DND-41 (cell line): ENCODE measurements around the gene DACH1.
"Not testable (repeated sequence)": the region's sequence is repeated elsewhere in the genome, so short reads cannot be mapped to it uniquely, and the experiment has no call there.

Source experiments
- ATAC-seq: fragments of 200-7000 bp; cut with Tn5 transposase; 3 replicates; pipeline ENCODE4 v1.9.1; 2021; ENCODE audit warnings: low read depth; ENCODE audit not compliant: insufficient read depth
- DNase-seq: peaks from one replicate; pipeline ENCODE4 v3.0.0-alpha.2; 2020
- H2AFZ ChIP-seq: 2 replicates; pipeline ENCODE4 v1.6.0; 2012; ENCODE audit warnings: low read depth, low read length
- H3K27ac ChIP-seq: 2 replicates; pipeline ENCODE4 v1.5.1; 2012; ENCODE audit warnings: low read length, inconsistent platforms
- H3K27me3 ChIP-seq: fragments of 200-600 bp; sonication (generic); 2 replicates; pipeline ENCODE4 v1.6.0; 2012; ENCODE audit warnings: low read length, mild to moderate bottlenecking, inconsistent platforms; ENCODE audit not compliant: insufficient read depth, poor library complexity
- H3K36me3 ChIP-seq: 2 replicates; pipeline ENCODE4 v1.5.1; 2012; ENCODE audit warnings: low read length, inconsistent platforms; ENCODE audit not compliant: insufficient read depth
- H3K4me1 ChIP-seq: 2 replicates; pipeline ENCODE4 v1.5.1; 2012; ENCODE audit warnings: mild to moderate bottlenecking, low read length; ENCODE audit not compliant: insufficient read depth
- H3K4me2 ChIP-seq: 2 replicates; pipeline ENCODE4 v1.6.0; 2012; ENCODE audit warnings: mild to moderate bottlenecking, moderate library complexity, low read length, inconsistent platforms; ENCODE audit not compliant: insufficient read depth
- H3K4me3 ChIP-seq, 2 experiments: fragments of 200-600 bp in 1 of 2; shearing (Covaris generic) in 1 of 2; 2 replicates each; pipeline ENCODE4 v1.5.1; 2012 to 2016; ENCODE audit warnings: inconsistent platforms in 2 of 2, low read length in 2 of 2, mild to moderate bottlenecking in 2 of 2, low read depth in 1 of 2, moderate library complexity in 1 of 2
- H3K79me2 ChIP-seq: 2 replicates; pipeline ENCODE4 v1.6.0; 2012; ENCODE audit warnings: low read length, inconsistent platforms; ENCODE audit not compliant: insufficient read depth
- H3K9ac ChIP-seq: 2 replicates; pipeline ENCODE4 v1.6.0; 2012; ENCODE audit warnings: low read depth, mild to moderate bottlenecking, inconsistent platforms, low read length, moderate library complexity
- H3K9me3 ChIP-seq: 2 replicates; pipeline ENCODE4 v1.5.1; 2012; ENCODE audit warnings: low read length, moderate library complexity, mild to moderate bottlenecking, inconsistent platforms; ENCODE audit not compliant: insufficient read depth, severe bottlenecking
- H4K20me1 ChIP-seq: 2 replicates; pipeline ENCODE4 v1.6.0; 2012; ENCODE audit warnings: low read length; ENCODE audit not compliant: insufficient read depth
- CTCF ChIP-seq: IDR thresholded peaks from 2 replicates; pipeline ENCODE4 v1.5.1; 2012; ENCODE audit warnings: borderline replicate concordance, low read length, moderate library complexity, mild to moderate bottlenecking; ENCODE audit not compliant: poor library complexity, severe bottlenecking; ENCODE audit errors: extremely low read depth
- EZH2 ChIP-seq: IDR thresholded peaks from 3 replicates; pipeline ENCODE4 v1.6.1; 2012; ENCODE audit warnings: borderline replicate concordance, low read depth, mild to moderate bottlenecking, moderate library complexity, low read length, inconsistent platforms; ENCODE audit not compliant: severe bottlenecking

The DACH1 gene

GRCh38 chr13:71906448-71906847 lies 39.4 kb upstream of the DACH1 start:
- no peak overlapping the region for H3K27ac ChIP-seq
- no peaks in the 10 kb centered on the region for H3K36me3 ChIP-seq
- H3K4me2 ChIP-seq = no peak overlapping the region
- no peak overlapping the region for H3K4me3 ChIP-seq
- DNase-seq (no peak), ATAC-seq (no peak)
- H3K27me3 ChIP-seq = no peaks in the 10 kb centered on the region
- H3K79me2 ChIP-seq = no peaks in the 10 kb centered on the region
- H3K4me1 ChIP-seq = no peaks in the 10 kb centered on the region
- no peaks in the 10 kb centered on the region for H3K9me3 ChIP-seq
- no peaks in the 10 kb centered on the region for H4K20me1 ChIP-seq
- no peak overlapping the region for H3K9ac ChIP-seq
- TF ChIP-seq EZH2 = no peak
- no peak for TF ChIP-seq CTCF
- H2AFZ ChIP-seq = no peak overlapping the region

- Histone ChIP-seq H3K4me2 (no peak overlapping the region), H3K79me2 (no peaks in the 10 kb centered on the region), H3K9ac (no peak overlapping the region), H3K9me3 (no peaks in the 10 kb centered on the region), H4K20me1 (no peaks in the 10 kb centered on the region), H3K4me1 (no peaks in the 10 kb centered on the region), H3K4me3 (no peak overlapping the region), H2AFZ (no peak overlapping the region), H3K27me3 (no peaks in the 10 kb centered on the region), H3K27ac (no peak overlapping the region), H3K36me3 (no peaks in the 10 kb centered on the region)
- TF ChIP-seq CTCF = no peak
- TF ChIP-seq EZH2 = no peak
- ATAC-seq (no peak), DNase-seq (no peak)
Measured at GRCh38 chr13:71902676-71903075, 35.7 kb upstream of the DACH1 start.

GRCh38 chr13:71893506-71893905 lies 26.5 kb upstream of the DACH1 start:
- not testable (repeated sequence) for H3K4me2 ChIP-seq, H3K9me3 ChIP-seq, H3K27ac ChIP-seq, H3K4me3 ChIP-seq, DNase-seq, H3K9ac ChIP-seq, H3K4me1 ChIP-seq, H3K27me3 ChIP-seq, H3K79me2 ChIP-seq, H2AFZ ChIP-seq, H4K20me1 ChIP-seq, ATAC-seq, H3K36me3 ChIP-seq

GRCh38 chr13:71886880-71887279 lies 19.9 kb upstream of the DACH1 start:
- no peaks in the 10 kb centered on the region for H3K9me3 ChIP-seq
- no peak overlapping the region for H2AFZ ChIP-seq
- no peaks in the 10 kb centered on the region for H3K4me1 ChIP-seq
- ATAC-seq = no peak
- no peak for TF ChIP-seq EZH2
- TF ChIP-seq CTCF = no peak
- H3K36me3 ChIP-seq = no peaks in the 10 kb centered on the region
- H4K20me1 ChIP-seq = no peaks in the 10 kb centered on the region
- no peaks in the 10 kb centered on the region for H3K79me2 ChIP-seq
- no peak overlapping the region for H3K4me2 ChIP-seq
- H3K4me3 ChIP-seq = no peak overlapping the region
- no peak overlapping the region for H3K9ac ChIP-seq
- H3K27ac ChIP-seq = no peak overlapping the region
- no peak for DNase-seq
- no peaks in the 10 kb centered on the region for H3K27me3 ChIP-seq
